ENCODE measurements around the gene ZBTB12.
"Not testable (repeated sequence)": the region's sequence is repeated elsewhere in the genome, so short reads cannot be mapped to it uniquely, and the experiment has no call there.

DNA sequence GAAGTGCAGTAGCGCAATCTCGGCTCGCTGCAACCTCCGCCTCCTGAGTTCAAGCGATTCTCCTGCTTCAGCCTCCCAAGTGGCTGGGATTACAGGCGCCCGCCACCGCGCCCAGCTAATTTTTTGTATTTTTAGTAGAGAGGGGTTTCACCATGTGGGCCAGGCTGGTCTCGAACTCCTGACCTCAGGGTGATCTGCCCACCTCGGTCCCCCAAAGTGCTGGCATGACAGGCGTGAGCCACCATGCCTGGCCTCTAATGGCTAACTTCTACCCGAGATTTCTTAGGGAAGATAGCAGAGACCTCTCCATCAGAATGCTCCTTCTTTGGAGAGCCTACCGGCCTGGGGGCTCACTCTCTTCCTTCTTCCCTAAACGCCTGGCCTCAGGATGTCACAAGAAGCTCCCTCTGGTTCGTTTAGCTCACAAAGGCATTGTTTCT, 37.7 kb downstream of the ZBTB12 start:
- not testable (repeated sequence) for TF ChIP-seq POLR2AphosphoS5 (IDR thresholded peaks at IDR 0.05; ENCODE audit: borderline replicate concordance, low read depth, low read length); EZH2 (IDR thresholded peaks at IDR 0.05)

All from SK-N-MC (cell line).